IMR-90 (cell line): ENCODE measurements around the gene NTM. TPM values are rescaled to one million over a fixed set of nuclear protein-coding genes. Genes with fewer than 3 reads are reported as not detected.

Experiments
- ATAC-seq: fragments of 200-7000 bp; cut with Tn5 transposase; 2 replicates; pipeline ENCODE4 v1.9.1; 2020; ENCODE audit warnings: low read depth, mild to moderate bottlenecking, moderate library complexity
- BruUV-seq: library from RNA; stranded (reverse); fragments of 400-500 nt; replicated peaks from 2 replicates; lab custom pipeline; 2021; lab: Mats Ljungman, UMichigan
- CTCF ChIA-PET: fragments of 300-600 bp; formaldehyde crosslinking; extraction: SDS; loops from one replicate; lab custom pipeline; 2021; ENCODE audit warnings: antibody characterized with exemption; lab: Yijun Ruan, JAX
- POLR2A ChIA-PET: fragments of 300-600 bp; sonication (Branson Sonifier 250); formaldehyde crosslinking; loops from one replicate; lab custom pipeline; 2022; ENCODE audit warnings: antibody characterized with exemption; ENCODE audit not compliant: unreplicated experiment; lab: Charles Lee
- DNase-seq: peaks from one replicate; pipeline ENCODE4 v3.0.0; 2013
- H2AFZ ChIP-seq: replicated peaks from 2 replicates; pipeline ENCODE3; 2013; ENCODE audit warnings: low read length, mild to moderate bottlenecking; ENCODE audit not compliant: poor library complexity
- H2AK5ac ChIP-seq: 2 replicates; pipeline ENCODE4 v1.6.1; 2013; ENCODE audit warnings: low read depth, low read length, inconsistent platforms
- H2AK9ac ChIP-seq: replicated peaks from 2 replicates; pipeline ENCODE3; 2013; ENCODE audit warnings: mild to moderate bottlenecking, low read depth, low read length, moderate library complexity; ENCODE audit not compliant: poor library complexity
- H2BK120ac ChIP-seq: 2 replicates; pipeline ENCODE4 v1.6.1; 2013; ENCODE audit warnings: low read depth, low read length, inconsistent platforms
- H2BK15ac ChIP-seq: 3 replicates; pipeline ENCODE4 v1.6.1; 2013; ENCODE audit warnings: low read depth, low read length, inconsistent platforms
- H2BK20ac ChIP-seq: 2 replicates; pipeline ENCODE4 v1.6.1; 2013; ENCODE audit warnings: low read depth, mild to moderate bottlenecking, inconsistent platforms, low read length, moderate library complexity
- H2BK5ac ChIP-seq: 2 replicates; pipeline ENCODE4 v1.6.1; 2013; ENCODE audit warnings: mild to moderate bottlenecking, low read depth, low read length, inconsistent platforms; ENCODE audit not compliant: poor library complexity, severe bottlenecking
- H3K14ac ChIP-seq: replicated peaks from 2 replicates; pipeline ENCODE4 v1.6.1; 2013; ENCODE audit warnings: low read depth, low read length, inconsistent platforms
- H3K18ac ChIP-seq: 2 replicates; pipeline ENCODE4 v1.6.1; 2013; ENCODE audit warnings: low read depth, low read length, control low read depth
- H3K23ac ChIP-seq: 2 replicates; pipeline ENCODE4 v1.6.1; 2013; ENCODE audit warnings: low read depth, low read length, inconsistent platforms
- H3K27ac ChIP-seq: 2 replicates; pipeline ENCODE4 v1.5.1; 2013; ENCODE audit warnings: mild to moderate bottlenecking, control low read depth, low read length; ENCODE audit not compliant: insufficient read depth
- H3K27me3 ChIP-seq: 2 replicates; pipeline ENCODE4 v1.6.1; 2013; ENCODE audit warnings: low read length; ENCODE audit not compliant: control insufficient read depth, insufficient read depth
- H3K36me3 ChIP-seq: 2 replicates; pipeline ENCODE4 v1.6.1; 2013; ENCODE audit warnings: low read length, mixed read lengths; ENCODE audit not compliant: control insufficient read depth, insufficient read depth
- H3K4ac ChIP-seq: 2 replicates; pipeline ENCODE4 v1.6.1; 2013; ENCODE audit warnings: low read depth, low read length, inconsistent platforms
- H3K4me1 ChIP-seq: 2 replicates; pipeline ENCODE4 v1.6.1; 2013; ENCODE audit warnings: low read length, mixed read lengths; ENCODE audit not compliant: control insufficient read depth, insufficient read depth
- H3K4me2 ChIP-seq: 2 replicates; pipeline ENCODE4 v1.6.1; 2013; ENCODE audit warnings: low read depth, mild to moderate bottlenecking, control low read depth, low read length, moderate library complexity
- H3K4me3 ChIP-seq: 2 replicates; pipeline ENCODE4 v1.5.1; 2013; ENCODE audit warnings: low read depth, mild to moderate bottlenecking, control low read depth, low read length, moderate library complexity; ENCODE audit not compliant: insufficient read depth
- H3K56ac ChIP-seq: 2 replicates; pipeline ENCODE4 v1.6.1; 2013; ENCODE audit warnings: low read length, inconsistent platforms; ENCODE audit not compliant: insufficient read depth; ENCODE audit errors: extremely low read depth
- H3K79me1 ChIP-seq, 2 experiments: 2 replicates each; pipeline ENCODE4 v1.6.1; 2013; ENCODE audit warnings: low read length in 2 of 2, inconsistent platforms in 1 of 2, low read depth in 1 of 2
- H3K9ac ChIP-seq: 2 replicates; pipeline ENCODE4 v1.6.1; 2013; ENCODE audit warnings: low read depth, low read length, control low read depth
- H3K9me1 ChIP-seq: 2 replicates; pipeline ENCODE4 v1.6.1; 2013; ENCODE audit warnings: low read length, inconsistent platforms; ENCODE audit not compliant: insufficient read depth
- H3K9me3 ChIP-seq: 2 replicates; pipeline ENCODE4 v1.6.1; 2013; ENCODE audit warnings: low read length; ENCODE audit not compliant: control insufficient read depth, insufficient read depth
- H4K20me1 ChIP-seq: 2 replicates; pipeline ENCODE4 v1.6.1; 2013; ENCODE audit warnings: low read length, inconsistent platforms; ENCODE audit not compliant: insufficient read depth
- H4K5ac ChIP-seq: 2 replicates; pipeline ENCODE4 v1.6.1; 2013; ENCODE audit warnings: mild to moderate bottlenecking, low read depth, low read length, control low read depth
- H4K8ac ChIP-seq, 2 experiments: 2 replicates each; pipeline ENCODE4 v1.6.1; 2013; ENCODE audit warnings: low read depth in 2 of 2, low read length in 2 of 2, control low read depth in 1 of 2, inconsistent platforms in 1 of 2
- H4K91ac ChIP-seq: 2 replicates; pipeline ENCODE4 v1.6.1; 2013; ENCODE audit warnings: low read depth, low read length, inconsistent platforms; ENCODE audit not compliant: insufficient read depth
- CEBPB ChIP-seq: IDR thresholded peaks from 2 replicates; pipeline ENCODE4 v1.6.1; 2012; ENCODE audit warnings: low read depth, low read length, improper control_type of control experiment
- CTCF ChIP-seq: conservative IDR thresholded peaks from 2 replicates; pipeline ENCODE4 v1.5.1; 2012; ENCODE audit warnings: mild to moderate bottlenecking, low read depth, low read length, improper control_type of control experiment
- ELK1 ChIP-seq: fragments of 150-350 bp; IDR thresholded peaks from 2 replicates; pipeline ENCODE4 v1.6.1; 2016; ENCODE audit warnings: low read depth, mild to moderate bottlenecking, low read length, moderate library complexity, borderline replicate concordance
- FOS ChIP-seq: fragments of 150-350 bp; IDR thresholded peaks from 2 replicates; pipeline ENCODE4 v1.6.1; 2016; ENCODE audit warnings: low read depth, low read length
- NFE2L2 ChIP-seq: fragments of 150-350 bp; IDR thresholded peaks from 2 replicates; pipeline ENCODE4 v1.6.1; 2016; ENCODE audit warnings: low read depth, mild to moderate bottlenecking, low read length
- POLR2A ChIP-seq: IDR thresholded peaks from 2 replicates; pipeline ENCODE4 v1.6.1; 2012; ENCODE audit warnings: mild to moderate bottlenecking, low read depth, low read length
- RCOR1 ChIP-seq: IDR thresholded peaks from 2 replicates; pipeline ENCODE4 v1.6.1; 2012; ENCODE audit warnings: mild to moderate bottlenecking, low read length, improper control_type of control experiment; ENCODE audit not compliant: insufficient replicate concordance
- RFX5 ChIP-seq: IDR thresholded peaks from 2 replicates; pipeline ENCODE4 v1.8.0; 2012; ENCODE audit warnings: low read depth, mild to moderate bottlenecking, low read length, moderate library complexity
- USF2 ChIP-seq: fragments of 150-350 bp; IDR thresholded peaks from 2 replicates; pipeline ENCODE4 v1.6.1; 2017; ENCODE audit warnings: mild to moderate bottlenecking, antibody characterized with exemption, low read length, low read depth
- WGBS, 2 experiments: methylation state at CpG; one replicate each; pipeline versions ENCODE4 v1.1.5 to v1.1.7; 2013; ENCODE audit warnings: missing lambda C conversion rate in 2 of 2; ENCODE audit not compliant: insufficient read length in 1 of 2; ENCODE audit errors: extremely low coverage in 2 of 2; 5-methylcytosine and 5-hydroxymethylcytosine counted together
- dilution Hi-C: fragments of 300-500 bp; cut with HindIII; formaldehyde crosslinking; loops from one replicate; pipeline ENCODE4 v1.14.3; 2018; ENCODE audit warnings: low sequenced_read_pairs; ENCODE audit not compliant: unreplicated experiment
- in situ Hi-C: fragments of 300-500 bp; cut with MboI; formaldehyde crosslinking; loops from 3 replicates; pipeline ENCODE4 v1.14.3; 2019; ENCODE audit warnings: low sequenced_read_pairs, inconsistent platforms, mixed read lengths
- intact Hi-C: fragments of 100-400 bp; cut with micrococcal nuclease; formaldehyde crosslinking; loops from 2 replicates; pipeline ENCODE4 v1.10.0; 2022
- polyA plus RNA-seq, 3 experiments: library from polyadenylated mRNA; depleted of rRNA; stranded (reverse); fragments of >200 nt; gene quantifications; 2 replicates each; pipeline ENCODE4 v1.2.3, GENCODE V29; 2012; ENCODE audit warnings: low replicate concordance in 1 of 3
- total RNA-seq: library from RNA; depleted of rRNA; stranded (reverse); fragments of >200 nt; gene quantifications from 2 replicates; pipeline ENCODE4 v1.2.3, GENCODE V29; 2012

NTM gene
- total and polyA plus RNA-seq, 2 of the 4 experiments (the other 2 are of a cell fraction): 19.5 to 25.5 TPM

GRCh38 chr11:132095230-132096131 is 725.1 kb downstream of the NTM start:
- H3K27ac ChIP-seq: no peak overlapping the region
- no TSS peak for BruUV-seq
- no peak overlapping the region for H2BK20ac ChIP-seq
- in situ Hi-C loops: no loop called here
- H3K14ac ChIP-seq: no peak overlapping the region
- H3K56ac ChIP-seq: no peak overlapping the region
- no peaks in the 10 kb centered on the region for H3K36me3 ChIP-seq
- H2AK9ac ChIP-seq: no peak overlapping the region
- H3K4ac ChIP-seq: no peak overlapping the region
- H3K9me3 ChIP-seq: no peaks in the 10 kb centered on the region
- 81% methylated on average over 4 of the region's 13 CpGs; no CpG with 5 or more reads in 1 of the 2 experiments for WGBS, 2 experiments
- dilution Hi-C loops: no loop called here
- peak overlapping the region; percentile 44 for H2AK5ac ChIP-seq
- no peaks in the 10 kb centered on the region for H3K27me3 ChIP-seq
- H3K79me1 ChIP-seq: peaks cover 4 to 13% of the 10 kb centered on the region in 2 experiments; a peak in 1 of 4 replicates
- intact Hi-C loops: no loop called here
- no peak overlapping the region for H2BK15ac ChIP-seq
- DNase-seq: no peak
- H3K4me3 ChIP-seq: no peak overlapping the region
- H4K5ac ChIP-seq: no peak overlapping the region
- CTCF ChIA-PET: no interaction called here
- no peak overlapping the region for H2BK5ac ChIP-seq
- ATAC-seq: no peak
- H4K91ac ChIP-seq: peak overlapping the region; percentile 27; the same call in 1 of the 2 replicates
- no peak overlapping the region for H3K9ac ChIP-seq
- H3K18ac ChIP-seq: no peak overlapping the region
- TF ChIP-seq USF2: no peak
- no peak for TF ChIP-seq FOS
- no peak for TF ChIP-seq CTCF
- no peak for TF ChIP-seq NFE2L2
- TF ChIP-seq CEBPB: no peak
- no peak for TF ChIP-seq ELK1
- no peak for TF ChIP-seq POLR2A
- TF ChIP-seq RCOR1: no peak
- no peak for TF ChIP-seq RFX5
- no peak overlapping the region for H3K4me2 ChIP-seq
- peaks cover 4% of the 10 kb centered on the region for H3K4me1 ChIP-seq
- peaks cover 3% of the 10 kb centered on the region; the same call in 1 of the 2 replicates for H3K9me1 ChIP-seq
- POLR2A ChIA-PET: interaction anchor here (0.5 kb wide), 1 partner anchor 115 kb away, joined by 3 read pairs; no protein-coding TSS in a partner anchor
- no peaks in the 10 kb centered on the region for H4K20me1 ChIP-seq
- H2BK120ac ChIP-seq: no peak overlapping the region
- no peak overlapping the region for H2AFZ ChIP-seq
- H3K23ac ChIP-seq: no peak overlapping the region
- H4K8ac ChIP-seq: peak overlapping the region in 1 of 2 experiments; percentile 19; a peak in 1 of 4 replicates
